GM12878 (cell line): ENCODE measurements around the gene ARL3. TPM values are rescaled to one million over a fixed set of nuclear protein-coding genes. Genes with fewer than 3 reads are reported as not detected.

Source experiments
- CHD1 ChIP-seq: IDR thresholded peaks from 2 replicates; pipeline ENCODE4 v1.6.1; 2012; ENCODE audit warnings: low read depth, low read length, improper control_type of control experiment
- CREM ChIP-seq: IDR thresholded peaks from 2 replicates; pipeline ENCODE4 v1.6.1; 2014; ENCODE audit warnings: antibody characterized with exemption, low read depth
- DPF2 ChIP-seq: fragments of 450-650 bp; IDR thresholded peaks from 2 replicates; pipeline ENCODE4 v1.6.1; 2017; ENCODE audit warnings: mild to moderate bottlenecking
- EP300 ChIP-seq, 2 experiments: fragments of 150-350 bp in 1 of 2; IDR thresholded peaks; 2 replicates each; pipeline ENCODE4 v1.6.1; 2011 to 2012; ENCODE audit warnings: low read depth in 2 of 2, low read length in 2 of 2, borderline replicate concordance in 1 of 2, improper control_type of control experiment in 1 of 2, inconsistent platforms in 1 of 2; ENCODE audit not compliant: control insufficient read depth in 1 of 2
- GABPA ChIP-seq: IDR thresholded peaks from 2 replicates; pipeline ENCODE4 v1.6.1; 2014; ENCODE audit warnings: antibody characterized with exemption, low read depth, mild to moderate bottlenecking, inconsistent platforms
- GATAD2B ChIP-seq: fragments of 450-650 bp; conservative IDR thresholded peaks from 2 replicates; pipeline ENCODE4 v1.6.1; 2017; ENCODE audit warnings: low read depth, mild to moderate bottlenecking, moderate library complexity
- HDAC6 ChIP-seq: fragments of 200-600 bp; sonication (generic); IDR thresholded peaks from one replicate; pipeline ENCODE4 v1.8.0; 2017; ENCODE audit warnings: antibody characterized with exemption; ENCODE audit not compliant: unreplicated experiment
- IKZF1 ChIP-seq: fragments of 450-650 bp; conservative IDR thresholded peaks from 2 replicates; pipeline ENCODE4 v1.6.1; 2017; ENCODE audit warnings: antibody characterized with exemption, mild to moderate bottlenecking
- LARP7 ChIP-seq: fragments of 450-650 bp; IDR thresholded peaks from 2 replicates; pipeline ENCODE4 v1.6.1; 2017; ENCODE audit warnings: mild to moderate bottlenecking
- MEF2A ChIP-seq: IDR thresholded peaks from 2 replicates; pipeline ENCODE4 v1.6.1; 2011; ENCODE audit warnings: low read depth, mild to moderate bottlenecking, low read length, moderate library complexity; ENCODE audit not compliant: insufficient read depth
- MXI1 ChIP-seq: fragments of 150-350 bp; IDR thresholded peaks from 2 replicates; pipeline ENCODE4 v1.6.1; 2011; ENCODE audit warnings: low read depth, mild to moderate bottlenecking, inconsistent platforms, low read length, improper control_type of control experiment
- NBN ChIP-seq: fragments of 450-650 bp; IDR thresholded peaks from 2 replicates; pipeline ENCODE4 v1.6.1; 2016
- NFIC ChIP-seq: IDR thresholded peaks from 2 replicates; pipeline ENCODE4 v1.6.1; 2012; ENCODE audit warnings: low read depth, mild to moderate bottlenecking, inconsistent platforms, low read length, moderate library complexity
- NFYA ChIP-seq: IDR thresholded peaks from 2 replicates; pipeline ENCODE4 v1.6.1; 2011; ENCODE audit warnings: low read depth, mild to moderate bottlenecking, low read length, improper control_type of control experiment, borderline replicate concordance
- NR2F1 ChIP-seq: fragments of 450-650 bp; conservative IDR thresholded peaks from 2 replicates; pipeline ENCODE4 v1.6.1; 2017; ENCODE audit warnings: mild to moderate bottlenecking
- POLR2A ChIP-seq: IDR thresholded peaks from 2 replicates; pipeline ENCODE4 v1.6.1; 2011; ENCODE audit warnings: low read depth, mild to moderate bottlenecking, low read length
- RBBP5 ChIP-seq: fragments of 200-600 bp; sonication (generic); conservative IDR thresholded peaks from 2 replicates; pipeline ENCODE4 v1.6.1; 2016
- RUNX3 ChIP-seq: IDR thresholded peaks from 2 replicates; pipeline ENCODE4 v1.6.1; 2012; ENCODE audit warnings: low read length, inconsistent platforms
- SMC3 ChIP-seq: IDR thresholded peaks from 2 replicates; pipeline ENCODE4 v1.6.1; 2011; ENCODE audit warnings: low read length, improper control_type of control experiment, borderline replicate concordance
- SP1 ChIP-seq: IDR thresholded peaks from one replicate; pipeline ENCODE4 v1.6.1; 2011; ENCODE audit warnings: low read depth, low read length
- SREBF2 ChIP-seq: IDR thresholded peaks from 2 replicates; pipeline ENCODE4 v1.6.1; 2012; ENCODE audit warnings: mild to moderate bottlenecking, low read length
- YY1 ChIP-seq: IDR thresholded peaks from 2 replicates; pipeline ENCODE4 v1.6.1; 2011; ENCODE audit warnings: low read depth, mild to moderate bottlenecking, low read length
- polyA plus RNA-seq, 11 experiments: library from polyadenylated mRNA; depleted of rRNA in 4 of 11; unstranded in 6 of 11; stranded (reverse) in 5 of 11; fragments of >200 nt; fragmentation: Nextera tagmentation in 4 of 11; fragmentation: Illumina TruSeq in 1 of 11; extraction: Ambion mirVana in 4 of 11; extraction: Trizol in 1 of 11; gene quantifications; 1 replicate in 1 of 11; 2 replicates in 10 of 11; pipeline versions ENCODE4 v1.2.1 to v1.2.3, GENCODE V29; 2011 to 2016; ENCODE audit warnings: inconsistent platforms in 2 of 11, missing spikeins in 2 of 11, low read depth in 1 of 11
- total RNA-seq, 4 experiments: library from RNA; depleted of rRNA in 3 of 4; stranded (reverse); fragments of >200 nt in 3 of 4; fragmentation: Illumina TruSeq in 1 of 4; extraction: Trizol in 1 of 4; gene quantifications; 2 replicates each; pipeline versions ENCODE4 v1.2.1 to v1.2.3, GENCODE V29; 2013 to 2021
- TF ChIP-seq, protein P1 (sequence below): IDR thresholded peaks from 2 replicates; pipeline ENCODE4 v1.6.1; 2011; ENCODE audit warnings: low read depth, mild to moderate bottlenecking, low read length, moderate library complexity, borderline replicate concordance; ENCODE audit errors: extremely low read depth
- TF ChIP-seq, protein P2 (sequence below): IDR thresholded peaks from 2 replicates; pipeline ENCODE4 v1.6.1; 2012; ENCODE audit warnings: low read depth, low read length, improper control_type of control experiment
- TF ChIP-seq, protein P3 (sequence below): fragments of 150-350 bp; IDR thresholded peaks from 2 replicates; pipeline ENCODE4 v1.6.1; 2016; ENCODE audit warnings: low read depth, low read length
- TF ChIP-seq, protein P4 (sequence below): fragments of 450-650 bp; IDR thresholded peaks from 2 replicates; pipeline ENCODE4 v1.6.1; 2016; ENCODE audit warnings: mild to moderate bottlenecking

ARL3 gene
- total and polyA plus RNA-seq, 10 of the 15 experiments (the other 5 are each of a cell fraction or from before 2014, with no cell fraction given) = 4.9 to 26.1 (median 11.0) TPM

DNA sequence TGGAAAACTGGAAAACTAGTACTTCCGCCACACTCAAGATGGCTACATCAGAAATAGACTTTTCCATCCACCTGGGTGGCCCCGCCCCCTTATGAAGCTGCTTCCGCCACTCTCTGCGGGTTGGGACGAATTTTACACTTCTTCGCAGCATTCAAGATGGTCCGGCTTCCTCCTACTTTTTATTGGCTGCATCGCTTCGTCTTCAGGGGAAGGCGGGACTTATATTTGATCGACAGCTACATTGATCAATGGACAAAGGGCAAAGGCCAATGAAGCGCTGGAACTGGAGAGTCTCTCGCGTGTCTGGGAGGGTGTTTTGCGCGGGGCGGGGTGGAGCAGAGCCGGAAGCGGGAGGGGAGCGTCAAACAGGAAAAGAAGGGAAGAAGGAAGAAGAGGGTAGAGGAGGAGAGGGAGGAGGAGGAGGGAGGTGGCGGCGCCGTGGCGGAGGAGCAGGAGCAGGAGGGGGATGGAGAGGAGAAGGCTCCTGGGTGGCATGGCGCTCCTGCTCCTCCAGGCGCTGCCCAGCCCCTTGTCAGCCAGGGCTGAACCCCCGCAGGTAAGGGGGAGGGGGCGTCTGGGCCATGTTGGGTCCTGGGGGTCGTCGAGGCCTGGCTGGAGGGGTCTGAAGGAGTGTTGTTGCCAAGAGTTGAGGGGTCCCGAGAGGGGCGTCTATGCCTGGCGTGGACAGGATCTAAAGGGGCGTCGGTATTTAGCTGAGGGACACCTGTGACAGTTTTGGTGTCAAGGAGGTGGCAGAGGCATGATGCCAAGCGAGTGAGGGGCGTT is 29.6 kb upstream of the ARL3 start, which contains the start of gene WBP1L (continued):
- TF ChIP-seq MEF2A = 0 out of 2 replicates have a peak, but pooled peaks have one; percentile 4
- no peak; the same call in 1 of the 2 replicates for TF ChIP-seq NFIC
- TF ChIP-seq, protein P1, sequence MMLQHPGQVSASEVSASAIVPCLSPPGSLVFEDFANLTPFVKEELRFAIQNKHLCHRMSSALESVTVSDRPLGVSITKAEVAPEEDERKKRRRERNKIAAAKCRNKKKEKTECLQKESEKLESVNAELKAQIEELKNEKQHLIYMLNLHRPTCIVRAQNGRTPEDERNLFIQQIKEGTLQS = no peak
- no peak for TF ChIP-seq NR2F1
- peak; percentile 100 for TF ChIP-seq MXI1
- TF ChIP-seq GATAD2B = peak; percentile 38; the same call in 1 of the 2 replicates
- TF ChIP-seq LARP7 = no peak; the same call in none of the 2 replicates
- TF ChIP-seq NFYA = peak; percentile 55
- peak; percentile 79 for TF ChIP-seq IKZF1
- peak; percentile 59; the same call in 1 of the 2 replicates for TF ChIP-seq SREBF2
- TF ChIP-seq RUNX3 = peak; percentile 45
- no peak for TF ChIP-seq SMC3
- TF ChIP-seq POLR2A = peak; percentile 83
- TF ChIP-seq, protein P2, sequence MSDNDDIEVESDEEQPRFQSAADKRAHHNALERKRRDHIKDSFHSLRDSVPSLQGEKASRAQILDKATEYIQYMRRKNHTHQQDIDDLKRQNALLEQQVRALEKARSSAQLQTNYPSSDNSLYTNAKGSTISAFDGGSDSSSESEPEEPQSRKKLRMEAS = peak; percentile 35; the same call in 1 of the 2 replicates
- TF ChIP-seq, protein P3, sequence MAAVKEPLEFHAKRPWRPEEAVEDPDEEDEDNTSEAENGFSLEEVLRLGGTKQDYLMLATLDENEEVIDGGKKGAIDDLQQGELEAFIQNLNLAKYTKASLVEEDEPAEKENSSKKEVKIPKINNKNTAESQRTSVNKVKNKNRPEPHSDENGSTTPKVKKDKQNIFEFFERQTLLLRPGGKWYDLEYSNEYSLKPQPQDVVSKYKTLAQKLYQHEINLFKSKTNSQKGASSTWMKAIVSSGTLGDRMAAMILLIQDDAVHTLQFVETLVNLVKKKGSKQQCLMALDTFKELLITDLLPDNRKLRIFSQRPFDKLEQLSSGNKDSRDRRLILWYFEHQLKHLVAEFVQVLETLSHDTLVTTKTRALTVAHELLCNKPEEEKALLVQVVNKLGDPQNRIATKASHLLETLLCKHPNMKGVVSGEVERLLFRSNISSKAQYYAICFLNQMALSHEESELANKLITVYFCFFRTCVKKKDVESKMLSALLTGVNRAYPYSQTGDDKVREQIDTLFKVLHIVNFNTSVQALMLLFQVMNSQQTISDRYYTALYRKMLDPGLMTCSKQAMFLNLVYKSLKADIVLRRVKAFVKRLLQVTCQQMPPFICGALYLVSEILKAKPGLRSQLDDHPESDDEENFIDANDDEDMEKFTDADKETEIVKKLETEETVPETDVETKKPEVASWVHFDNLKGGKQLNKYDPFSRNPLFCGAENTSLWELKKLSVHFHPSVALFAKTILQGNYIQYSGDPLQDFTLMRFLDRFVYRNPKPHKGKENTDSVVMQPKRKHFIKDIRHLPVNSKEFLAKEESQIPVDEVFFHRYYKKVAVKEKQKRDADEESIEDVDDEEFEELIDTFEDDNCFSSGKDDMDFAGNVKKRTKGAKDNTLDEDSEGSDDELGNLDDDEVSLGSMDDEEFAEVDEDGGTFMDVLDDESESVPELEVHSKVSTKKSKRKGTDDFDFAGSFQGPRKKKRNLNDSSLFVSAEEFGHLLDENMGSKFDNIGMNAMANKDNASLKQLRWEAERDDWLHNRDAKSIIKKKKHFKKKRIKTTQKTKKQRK = peak; percentile 88
- TF ChIP-seq CREM = peak; percentile 70; the same call in 1 of the 2 replicates
- peak; percentile 88 for TF ChIP-seq GABPA
- no peak for TF ChIP-seq EP300 (IDR thresholded peaks at IDR 0.05; ENCODE audit: borderline replicate concordance in 1 of 2, control insufficient read depth in 1 of 2, low read depth in 2 of 2, low read length in 2 of 2)
- TF ChIP-seq CHD1 = peak; percentile 33; the same call in 1 of the 2 replicates
- TF ChIP-seq SP1 = peak; percentile 94
- peak; percentile 99 for TF ChIP-seq YY1
- peak; percentile 72 for TF ChIP-seq NBN
- TF ChIP-seq, protein P4, sequence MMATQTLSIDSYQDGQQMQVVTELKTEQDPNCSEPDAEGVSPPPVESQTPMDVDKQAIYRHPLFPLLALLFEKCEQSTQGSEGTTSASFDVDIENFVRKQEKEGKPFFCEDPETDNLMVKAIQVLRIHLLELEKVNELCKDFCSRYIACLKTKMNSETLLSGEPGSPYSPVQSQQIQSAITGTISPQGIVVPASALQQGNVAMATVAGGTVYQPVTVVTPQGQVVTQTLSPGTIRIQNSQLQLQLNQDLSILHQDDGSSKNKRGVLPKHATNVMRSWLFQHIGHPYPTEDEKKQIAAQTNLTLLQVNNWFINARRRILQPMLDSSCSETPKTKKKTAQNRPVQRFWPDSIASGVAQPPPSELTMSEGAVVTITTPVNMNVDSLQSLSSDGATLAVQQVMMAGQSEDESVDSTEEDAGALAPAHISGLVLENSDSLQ = peak; percentile 99
- no peak for TF ChIP-seq RBBP5
- TF ChIP-seq HDAC6 = no peak
- TF ChIP-seq DPF2 = peak; percentile 77
